ENCODE measurements around the gene MAVS.

- TF ChIP-seq, protein P1, sequence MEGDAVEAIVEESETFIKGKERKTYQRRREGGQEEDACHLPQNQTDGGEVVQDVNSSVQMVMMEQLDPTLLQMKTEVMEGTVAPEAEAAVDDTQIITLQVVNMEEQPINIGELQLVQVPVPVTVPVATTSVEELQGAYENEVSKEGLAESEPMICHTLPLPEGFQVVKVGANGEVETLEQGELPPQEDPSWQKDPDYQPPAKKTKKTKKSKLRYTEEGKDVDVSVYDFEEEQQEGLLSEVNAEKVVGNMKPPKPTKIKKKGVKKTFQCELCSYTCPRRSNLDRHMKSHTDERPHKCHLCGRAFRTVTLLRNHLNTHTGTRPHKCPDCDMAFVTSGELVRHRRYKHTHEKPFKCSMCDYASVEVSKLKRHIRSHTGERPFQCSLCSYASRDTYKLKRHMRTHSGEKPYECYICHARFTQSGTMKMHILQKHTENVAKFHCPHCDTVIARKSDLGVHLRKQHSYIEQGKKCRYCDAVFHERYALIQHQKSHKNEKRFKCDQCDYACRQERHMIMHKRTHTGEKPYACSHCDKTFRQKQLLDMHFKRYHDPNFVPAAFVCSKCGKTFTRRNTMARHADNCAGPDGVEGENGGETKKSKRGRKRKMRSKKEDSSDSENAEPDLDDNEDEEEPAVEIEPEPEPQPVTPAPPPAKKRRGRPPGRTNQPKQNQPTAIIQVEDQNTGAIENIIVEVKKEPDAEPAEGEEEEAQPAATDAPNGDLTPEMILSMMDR (IDR thresholded peaks at IDR 0.05; ENCODE audit: low read depth, low read length): no peak
- no peak for TF ChIP-seq EZH2phosphoT487 (IDR thresholded peaks at IDR 0.05; ENCODE audit: low read depth)
Observed at GRCh38 chr20:3823881-3824280, 22.8 kb upstream of the MAVS start.

All from OCI-LY3 (cell line).